Cardiac muscle cell (in vitro differentiated cells and primary cell): ENCODE measurements around the gene DCTN5. TPM values are rescaled to one million over a fixed set of nuclear protein-coding genes. Genes with fewer than 3 reads are reported as not detected.

Experiments
- DNase-seq, 2 donors: peaks; one replicate each; pipeline versions ENCODE4 v3.0.0 to v3.0.0-alpha.2; 2010 to 2017; ENCODE audit warnings: low read depth in 1 of 2, low spot score in 1 of 2
- H3K27ac ChIP-seq: fragments of 200-600 bp; sonication (generic); 2 replicates; pipeline ENCODE4 v1.5.1; 2016
- H3K27me3 ChIP-seq: fragments of 200-600 bp; sonication (generic); 2 replicates; pipeline ENCODE4 v1.6.0; 2016; ENCODE audit warnings: control low read depth
- H3K36me3 ChIP-seq: fragments of 200-600 bp; sonication (generic); 2 replicates; pipeline ENCODE4 v1.5.1; 2016; ENCODE audit warnings: control low read depth
- H3K4me1 ChIP-seq: fragments of 200-600 bp; sonication (generic); 2 replicates; pipeline ENCODE4 v1.8.1; 2017; ENCODE audit warnings: low read depth, mild to moderate bottlenecking, mixed run types
- H3K4me3 ChIP-seq: fragments of 200-600 bp; sonication (generic); 2 replicates; pipeline ENCODE4 v1.5.1; 2016; ENCODE audit warnings: mild to moderate bottlenecking
- H3K9me3 ChIP-seq: fragments of 200-600 bp; sonication (generic); 2 replicates; pipeline ENCODE4 v1.5.1; 2017; ENCODE audit warnings: low read depth, mild to moderate bottlenecking, control low read depth
- CTCF ChIP-seq: IDR thresholded peaks from 2 replicates; pipeline ENCODE4 v1.5.1; 2012; ENCODE audit warnings: low read depth, mild to moderate bottlenecking, low read length
- polyA plus RNA-seq: library from polyadenylated mRNA; unstranded; fragments of >200 nt; fragmentation: Nextera tagmentation; extraction: Ambion mirVana; gene quantifications from 2 replicates; pipeline ENCODE4 v1.2.1, GENCODE V29; 2016
- total RNA-seq: library from RNA; depleted of rRNA; stranded (reverse); fragments of >200 nt; gene quantifications from 2 replicates; pipeline ENCODE4 v1.2.3, GENCODE V29; 2016

The DCTN5 gene
- 22.8 and 42.8 TPM in 2 replicates for total RNA-seq
- 39.0 and 39.2 TPM in 2 replicates for polyA plus RNA-seq

- Histone ChIP-seq H3K36me3 (peaks cover 22% of the 10 kb centered on the region), H3K27ac (peak within 1 kb of the TSS; percentile 82), H3K4me3 (peak within 1 kb of the TSS; percentile 69), H3K4me1 (peaks cover 8% of the 10 kb centered on the region), H3K9me3 (no peaks in the 10 kb centered on the region), H3K27me3 (no peaks in the 10 kb centered on the region)
- no peak for TF ChIP-seq CTCF
- peak; percentile 95 to 96 for DNase-seq
Measured at GRCh38 chr16:23640931-23641765, at the start of gene DCTN5, which contains the start of gene PALB2. Gene DCTN5 (plus strand): TSS chr16:23641466. CDS start chr16:23641543, 77 bp downstream. Gene PALB2 (minus strand): TSS chr16:23641310. CDS start chr16:23641157, 153 bp downstream.

GRCh38 chr16:23594186-23594585, 47.1 kb upstream of the DCTN5 start:
- no peak overlapping the region for H3K4me3 ChIP-seq
- H3K4me1 ChIP-seq: peaks cover 13% of the 10 kb centered on the region
- peak in 1 of 2 donors; percentile 42 for DNase-seq
- H3K9me3 ChIP-seq: no peaks in the 10 kb centered on the region
- H3K36me3 ChIP-seq: peaks cover 8% of the 10 kb centered on the region
- peak overlapping the region; percentile 39 for H3K27ac ChIP-seq
- no peak for TF ChIP-seq CTCF
- no peaks in the 10 kb centered on the region for H3K27me3 ChIP-seq

GRCh38 chr16:23595246-23595950, 45.9 kb upstream of the DCTN5 start:
- Histone ChIP-seq H3K9me3 (no peaks in the 10 kb centered on the region), H3K27me3 (no peaks in the 10 kb centered on the region), H3K36me3 (peaks cover 8% of the 10 kb centered on the region), H3K4me3 (peak overlapping the region; percentile 94), H3K4me1 (peaks cover 13% of the 10 kb centered on the region), H3K27ac (peak overlapping the region; percentile 83)
- no peak for TF ChIP-seq CTCF
- peak; percentile 6 to 23 for DNase-seq

- Histone ChIP-seq H3K27ac (peak within 1 kb of the TSS; percentile 83), H3K9me3 (no peaks in the 10 kb centered on the region)
Measured at GRCh38 chr16:23595951-23596720, 45.1 kb upstream of the DCTN5 start, which contains the start of gene NDUFAB1. Gene NDUFAB1 (minus strand): TSS chr16:23596316. CDS start chr16:23596290, 26 bp downstream.

More at GRCh38 chr16:23595951-23596720, 45.1 kb upstream of the DCTN5 start, which contains the start of gene NDUFAB1:
- Histone ChIP-seq H3K4me1 (peaks cover 13% of the 10 kb centered on the region), H3K4me3 (peak within 1 kb of the TSS; percentile 94), H3K36me3 (peaks cover 3% of the 10 kb centered on the region), H3K27me3 (no peaks in the 10 kb centered on the region)
- DNase-seq: peak; percentile 90 to 95
- TF ChIP-seq CTCF: peak; percentile 98
